GM13976 (cell line): ENCODE measurements around the gene TBC1D16.

Experiments
- DNase-seq: peaks from one replicate; pipeline ENCODE4 v3.0.0; 2012; ENCODE audit warnings: low spot score
- CTCF ChIP-seq: IDR thresholded peaks from 2 replicates; pipeline ENCODE4 v1.5.1; 2012; ENCODE audit warnings: borderline replicate concordance, mild to moderate bottlenecking; ENCODE audit not compliant: insufficient read depth; ENCODE audit errors: extremely low read depth, missing control alignments, control extremely low read depth
- in situ Hi-C: fragments of 300-500 bp; cut with MboI; formaldehyde crosslinking; loops from one replicate; pipeline ENCODE4 v1.12.0; 2022; ENCODE audit warnings: low sequenced_read_pairs, mixed read lengths, inconsistent platforms; ENCODE audit not compliant: unreplicated experiment

The TBC1D16 gene

DNA sequence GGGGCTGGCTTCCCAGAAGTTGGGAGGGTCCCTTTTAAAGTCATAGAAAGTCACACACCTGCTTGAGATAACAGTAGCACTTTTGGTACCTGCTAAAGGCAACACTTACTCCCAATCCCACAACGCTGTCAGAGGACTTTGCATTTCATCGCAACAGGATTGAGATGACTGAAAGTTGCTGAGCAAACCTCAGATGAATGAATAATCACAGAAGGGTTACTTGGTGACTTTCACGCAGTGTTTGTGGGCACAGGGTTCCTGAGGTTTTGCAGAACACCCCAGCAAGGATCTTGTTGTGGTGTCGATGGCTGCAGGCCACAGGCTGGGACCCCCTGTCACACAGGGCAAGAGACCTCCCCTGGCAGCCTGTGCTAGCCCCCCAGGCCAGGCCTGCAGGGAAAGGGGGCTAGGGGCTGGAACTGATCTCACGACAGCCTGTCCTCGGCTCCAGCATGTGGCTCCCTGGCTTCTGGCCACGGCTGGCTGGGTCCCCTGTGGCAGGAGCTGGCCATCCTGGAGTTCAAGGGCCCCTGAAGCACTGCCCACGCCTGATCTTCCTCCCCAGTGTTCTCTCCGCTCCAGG is 117.0 kb downstream of the TBC1D16 start:
- TF ChIP-seq CTCF: no peak
- in situ Hi-C loops: no loop called here
- DNase-seq: no peak

DNA sequence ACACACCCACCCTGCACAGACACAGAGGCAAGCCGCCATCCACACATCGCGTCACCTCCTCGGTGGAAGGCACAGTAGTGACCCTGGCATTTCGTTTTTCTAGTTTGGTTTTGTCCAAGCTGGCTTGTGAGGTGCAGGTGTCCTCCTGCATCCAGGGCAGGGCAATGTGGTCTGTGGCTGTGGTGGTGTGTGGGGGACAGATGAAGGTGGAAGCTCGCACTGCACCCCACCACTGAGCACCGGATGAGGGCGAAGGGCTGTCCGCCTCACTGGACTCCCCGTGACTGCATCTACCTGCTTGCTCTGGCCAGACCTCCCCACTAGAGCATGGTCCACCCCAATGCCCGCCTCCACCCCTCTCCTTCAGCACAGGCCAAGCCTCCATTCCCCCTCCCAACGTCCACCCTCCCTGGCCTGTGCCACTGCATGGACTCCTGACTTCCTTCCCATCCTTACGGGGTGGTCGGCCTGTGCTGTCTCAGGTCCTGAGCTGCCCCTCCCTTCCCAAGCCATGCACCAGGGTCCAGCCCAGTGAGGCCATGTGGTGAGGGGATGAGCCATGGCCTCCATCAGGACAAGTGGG is 117.7 kb downstream of the TBC1D16 start:
- in situ Hi-C loops: no loop called here
- TF ChIP-seq CTCF: no peak
- no peak for DNase-seq

DNA sequence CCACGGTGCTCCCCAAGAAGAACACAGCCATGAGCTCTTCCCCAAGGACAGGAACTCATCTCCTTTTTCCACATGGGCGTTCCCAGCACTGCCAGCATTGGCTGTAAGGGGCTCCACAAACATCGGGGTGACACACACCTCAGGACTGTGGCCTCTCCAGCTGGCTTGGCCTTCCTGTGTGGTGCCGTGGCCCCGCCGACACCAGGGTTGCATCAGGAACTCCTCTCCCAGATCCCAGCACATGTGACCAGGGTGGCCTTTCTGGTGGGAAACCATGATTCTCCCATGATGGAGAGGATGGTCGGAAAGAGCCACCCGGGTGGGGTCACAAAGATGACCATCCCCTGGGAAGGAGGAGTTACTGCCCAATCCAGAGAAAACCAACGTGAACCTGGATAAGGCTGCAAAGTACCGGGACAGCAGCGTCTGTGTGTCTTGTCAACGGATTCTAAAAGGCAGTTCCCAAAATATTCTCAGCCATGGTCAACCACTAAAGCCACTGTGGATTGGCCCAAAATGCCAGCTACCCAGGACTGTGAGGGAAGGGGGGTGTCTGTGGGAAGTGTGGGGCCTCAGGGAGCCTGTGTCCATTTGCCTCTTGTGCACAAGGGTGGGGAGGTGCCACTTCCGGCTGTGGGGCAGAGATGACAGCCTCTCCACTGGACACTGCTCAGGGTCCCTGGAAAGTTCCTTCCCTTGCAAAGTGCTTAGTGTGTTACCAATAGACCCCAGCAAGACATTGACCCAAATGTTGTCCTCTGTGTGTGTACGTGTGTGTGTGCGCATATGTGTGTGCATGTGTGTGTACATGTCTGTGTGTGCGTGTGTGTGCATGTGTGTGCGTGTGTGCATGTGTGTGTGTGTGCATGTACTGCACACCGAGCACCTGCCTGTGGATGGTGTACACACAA is 118.4 kb downstream of the TBC1D16 start:
- DNase-seq: no peak
- TF ChIP-seq CTCF: no peak
- in situ Hi-C loops: no loop called here

GRCh38 chr17:79916506-79916905 is 119.2 kb downstream of the TBC1D16 start:
- no peak for TF ChIP-seq CTCF
- no peak for DNase-seq
- in situ Hi-C loops: no loop called here

DNA sequence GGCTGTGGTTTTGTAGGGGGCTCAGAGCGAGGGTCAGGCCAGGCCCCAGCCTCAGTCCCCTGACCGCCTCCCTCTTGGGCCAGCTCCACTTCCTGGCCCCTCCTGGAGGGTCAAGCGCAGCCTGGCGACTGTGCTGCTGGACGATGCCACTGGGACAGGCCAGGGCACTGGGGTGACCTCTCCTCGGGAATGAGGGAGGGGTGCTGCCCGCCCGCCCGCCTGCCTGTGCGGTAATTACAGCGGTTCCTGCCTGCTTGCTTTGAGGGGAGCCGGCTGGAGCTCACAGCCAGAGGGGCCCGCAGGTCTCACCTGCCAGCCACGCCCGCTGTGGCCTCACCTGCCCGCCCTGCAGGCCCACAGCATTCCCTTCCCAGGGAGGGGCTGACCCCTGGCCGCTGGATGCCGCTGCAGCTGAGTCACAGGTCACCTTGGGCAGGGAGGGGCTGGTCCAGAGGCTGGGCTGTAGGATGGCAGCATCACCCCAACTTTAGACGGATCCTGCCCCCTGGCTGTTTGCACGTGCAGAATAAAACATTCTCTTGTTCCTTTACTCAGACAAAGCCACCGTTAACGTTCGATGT is 119.7 kb downstream of the TBC1D16 start:
- in situ Hi-C loops: no loop called here
- TF ChIP-seq CTCF: no peak
- DNase-seq: no peak
